ENCODE results near the gene BCAR1.

- TF ChIP-seq ZNF274 (IDR thresholded peaks at IDR 0.05; ENCODE audit: low read depth, low read length) = no peak
- no peak for TF ChIP-seq SUZ12 (IDR thresholded peaks at IDR 0.05; ENCODE audit: extremely low read depth, insufficient read depth, insufficient read length)
- no peak for TF ChIP-seq YY1 (IDR thresholded peaks at IDR 0.05; ENCODE audit: insufficient read depth, insufficient read length)
These were observed 10.0 kb downstream of the BCAR1 start for GRCh38 chr16:75241412-75241811.

All from NT2/D1 (cell line).